ENCODE data around the gene C2CD2. TPM values are rescaled to one million over a fixed set of nuclear protein-coding genes. Genes with fewer than 3 reads are reported as not detected.

The C2CD2 gene
- total and polyA plus RNA-seq, 2 donors (not counting 1 experiment from before 2014, with no cell fraction given): 6.8 to 11.9 TPM

GRCh38 chr21:41970751-41971653 lies 17.2 kb upstream of the C2CD2 start:
- no peak overlapping the region for H3K27ac Mint-ChIP-seq
- TF ChIP-seq CTCF (IDR thresholded peaks at IDR 0.05) (no peak), EZH2 (IDR thresholded peaks at IDR 0.05; ENCODE audit: borderline replicate concordance, insufficient read depth, low read depth, low read length, poor library complexity, severe bottlenecking) (no peak)
- Histone ChIP-seq H4K20me1 (ENCODE audit: control insufficient read depth, insufficient read depth, low read length, poor library complexity, severe bottlenecking) (no peaks in the 10 kb centered on the region), H3K27me3 (replicated peaks in 1 of 4; ENCODE audit: control extremely low read depth in 1 of 4, control insufficient read depth in 3 of 4, insufficient read depth in 4 of 4, low read length in 3 of 4) (no peaks in the 10 kb centered on the region), H2AFZ (ENCODE audit: insufficient read depth, low read depth, low read length, poor library complexity, severe bottlenecking) (no peak overlapping the region), H3K4me2 (replicated peaks; ENCODE audit: low read depth, low read length, poor library complexity, severe bottlenecking) (no peak overlapping the region), H3K36me3 (replicated peaks in 1 of 2; ENCODE audit: control extremely low read depth in 1 of 2, control insufficient read depth in 1 of 2, extremely low read depth in 1 of 2, insufficient read depth in 2 of 2, low read length in 1 of 2) (no peaks in the 10 kb centered on the region), H3K27ac (ENCODE audit: low read length in 2 of 2) (no peak overlapping the region), H3K4me3 (ENCODE audit: control extremely low read depth in 1 of 5, extremely low read depth in 1 of 5, insufficient read depth in 1 of 5, low read depth in 2 of 5, low read length in 4 of 5) (no peak overlapping the region), H3K9ac (ENCODE audit: low read length) (no peak overlapping the region), H3K9me3 (ENCODE audit: control extremely low read depth in 1 of 3, control insufficient read depth in 2 of 3, insufficient read depth in 1 of 3, low read length in 2 of 3) (no peaks in the 10 kb centered on the region), H3K4me1 (ENCODE audit: control insufficient read depth in 2 of 2, insufficient read depth in 2 of 2, low read length in 2 of 2) (peaks cover 10% of the 10 kb centered on the region in 2 donors), H3K79me2 (ENCODE audit: control insufficient read depth, insufficient read depth, low read length) (no peaks in the 10 kb centered on the region)
- no peak overlapping the region for H3K4me3 Mint-ChIP-seq
- intact Hi-C loops (cut with micrococcal nuclease): no loop called here
- H3K4me1 Mint-ChIP-seq: peaks cover 11% of the 10 kb centered on the region
- ChIA-PET CTCF (interaction anchor here (2.7 kb wide), 1 partner anchor 146 kb away, joined by 10 read pairs; no protein-coding TSS in a partner anchor), POLR2A (no interaction called here)
- no peak for DNase-seq
- H3K9me3 Mint-ChIP-seq (ENCODE audit: insufficient read depth): no peaks in the 10 kb centered on the region
- peaks cover 1% of the 10 kb centered on the region for H3K27me3 Mint-ChIP-seq
- ATAC-seq (ENCODE audit: low read depth): no peak
- 86% methylated on average over 18 of the region's 20 CpGs for WGBS (ENCODE audit: insufficient coverage)

GRCh38 chr21:41970106-41970391 lies 16.2 kb upstream of the C2CD2 start:
- Histone ChIP-seq H3K4me1 (ENCODE audit: control insufficient read depth in 2 of 2, insufficient read depth in 2 of 2, low read length in 2 of 2) (peaks cover 10 to 11% of the 10 kb centered on the region in 2 donors), H3K27me3 (replicated peaks in 1 of 4; ENCODE audit: control extremely low read depth in 1 of 4, control insufficient read depth in 3 of 4, insufficient read depth in 4 of 4, low read length in 3 of 4) (no peaks in the 10 kb centered on the region), H3K9ac (ENCODE audit: low read length) (no peak overlapping the region), H3K27ac (ENCODE audit: low read length in 2 of 2) (no peak overlapping the region), H3K79me2 (ENCODE audit: control insufficient read depth, insufficient read depth, low read length) (no peaks in the 10 kb centered on the region), H3K9me3 (ENCODE audit: control extremely low read depth in 1 of 3, control insufficient read depth in 2 of 3, insufficient read depth in 1 of 3, low read length in 2 of 3) (no peaks in the 10 kb centered on the region), H3K4me2 (replicated peaks; ENCODE audit: low read depth, low read length, poor library complexity, severe bottlenecking) (no peak overlapping the region), H3K36me3 (replicated peaks in 1 of 2; ENCODE audit: control extremely low read depth in 1 of 2, control insufficient read depth in 1 of 2, extremely low read depth in 1 of 2, insufficient read depth in 2 of 2, low read length in 1 of 2) (no peaks in the 10 kb centered on the region), H2AFZ (ENCODE audit: insufficient read depth, low read depth, low read length, poor library complexity, severe bottlenecking) (no peak overlapping the region), H3K4me3 (ENCODE audit: control extremely low read depth in 1 of 5, extremely low read depth in 1 of 5, insufficient read depth in 1 of 5, low read depth in 2 of 5, low read length in 4 of 5) (no peak overlapping the region), H4K20me1 (ENCODE audit: control insufficient read depth, insufficient read depth, low read length, poor library complexity, severe bottlenecking) (no peaks in the 10 kb centered on the region)
- Mint-ChIP-seq H3K9me3 (ENCODE audit: insufficient read depth) (no peaks in the 10 kb centered on the region), H3K27me3 (peaks cover 11% of the 10 kb centered on the region), H3K27ac (no peak overlapping the region), H3K4me3 (no peak overlapping the region), H3K4me1 (peaks cover 15% of the 10 kb centered on the region)
- POLR2A ChIA-PET: no interaction called here
- WGBS (ENCODE audit: insufficient coverage): 95% methylated on average over 3 of the region's 5 CpGs
- DNase-seq (no peak), ATAC-seq (ENCODE audit: low read depth) (no peak)
- intact Hi-C loops (cut with micrococcal nuclease): no loop called here
- CTCF ChIA-PET: interaction anchor here (2.7 kb wide), 1 partner anchor 147 kb away, joined by 10 read pairs; no protein-coding TSS in a partner anchor
- no peak for TF ChIP-seq EZH2 (IDR thresholded peaks at IDR 0.05; ENCODE audit: borderline replicate concordance, insufficient read depth, low read depth, low read length, poor library complexity, severe bottlenecking)
- TF ChIP-seq CTCF (IDR thresholded peaks at IDR 0.05): no peak
